SK-N-MC (cell line): Measurements from ENCODE around the gene HAVCR2.

Experiments
- DNase-seq: peaks from one replicate; pipeline ENCODE4 v3.0.0-alpha.2; 2011; ENCODE audit warnings: low read depth, low spot score
- H3K27ac ChIP-seq: fragments of 200-600 bp; sonication (generic); 2 replicates; pipeline ENCODE4 v1.5.1; 2016; ENCODE audit warnings: mixed run types
- H3K36me3 ChIP-seq: fragments of 200-600 bp; sonication (generic); 2 replicates; pipeline ENCODE4 v1.6.1; 2017; ENCODE audit warnings: antibody characterized with exemption, low read length, mixed read lengths; ENCODE audit not compliant: insufficient read depth
- H3K4me3 ChIP-seq: fragments of 200-600 bp; sonication (generic); 2 replicates; pipeline ENCODE4 v1.5.1; 2016
- H3K9ac ChIP-seq: fragments of 200-600 bp; sonication (generic); 2 replicates; pipeline ENCODE4 v1.8.0; 2017; ENCODE audit warnings: mixed run types, mixed read lengths; ENCODE audit not compliant: insufficient read length
- H3K9me3 ChIP-seq: fragments of 200-600 bp; sonication (generic); 2 replicates; pipeline ENCODE4 v1.6.1; 2017; ENCODE audit warnings: low read depth, mild to moderate bottlenecking, antibody characterized with exemption, low read length, moderate library complexity, mixed read lengths
- EZH2 ChIP-seq: fragments of 200-600 bp; sonication (generic); IDR thresholded peaks from one replicate; pipeline ENCODE4 v1.6.1; 2017; ENCODE audit warnings: antibody characterized with exemption
- FOXP2 ChIP-seq: optimal IDR thresholded peaks from 2 replicates; pipeline ENCODE3; 2011; ENCODE audit warnings: mild to moderate bottlenecking, moderate library complexity; ENCODE audit not compliant: insufficient read depth; ENCODE audit errors: extremely low read length, control extremely low read depth
- POLR2AphosphoS5 ChIP-seq: IDR thresholded peaks from 2 replicates; pipeline ENCODE4 v1.6.1; 2012; ENCODE audit warnings: mild to moderate bottlenecking, low read depth, low read length, borderline replicate concordance

The HAVCR2 gene

DNA sequence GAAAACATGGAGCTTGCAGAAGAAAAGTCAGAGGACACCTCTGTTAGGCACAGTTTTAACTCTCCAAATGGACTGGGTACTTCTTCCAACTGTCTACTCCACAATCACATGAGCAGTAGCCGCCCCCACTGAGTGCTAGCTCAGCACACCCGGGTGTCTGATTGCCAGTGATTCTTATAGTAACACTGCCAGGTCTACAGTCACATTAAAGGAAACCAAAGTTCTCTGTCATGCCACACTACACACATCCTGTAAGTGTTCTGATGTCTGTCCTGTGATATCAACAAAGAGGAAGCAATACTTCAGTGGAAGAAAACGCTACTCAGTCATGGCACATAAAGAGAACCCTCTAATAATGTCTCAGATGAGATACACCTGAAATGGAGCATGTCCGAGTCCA lies at the start of gene HAVCR2:
Gene HAVCR2 (minus strand): TSS at position 69 of the 400 bp plus-strand sequence. CDS start 61 bp downstream, at position 8.
- no peaks in the 10 kb centered on the region for H3K9me3 ChIP-seq
- no peak within 1 kb of the TSS for H3K27ac ChIP-seq
- DNase-seq, result no peak
- no peak within 1 kb of the TSS for H3K4me3 ChIP-seq
- H3K9ac ChIP-seq, result no peak within 1 kb of the TSS
- no peak for TF ChIP-seq EZH2
- TF ChIP-seq POLR2AphosphoS5, result no peak
- TF ChIP-seq FOXP2, result no peak
- H3K36me3 ChIP-seq, result no peaks in the 10 kb centered on the region

DNA sequence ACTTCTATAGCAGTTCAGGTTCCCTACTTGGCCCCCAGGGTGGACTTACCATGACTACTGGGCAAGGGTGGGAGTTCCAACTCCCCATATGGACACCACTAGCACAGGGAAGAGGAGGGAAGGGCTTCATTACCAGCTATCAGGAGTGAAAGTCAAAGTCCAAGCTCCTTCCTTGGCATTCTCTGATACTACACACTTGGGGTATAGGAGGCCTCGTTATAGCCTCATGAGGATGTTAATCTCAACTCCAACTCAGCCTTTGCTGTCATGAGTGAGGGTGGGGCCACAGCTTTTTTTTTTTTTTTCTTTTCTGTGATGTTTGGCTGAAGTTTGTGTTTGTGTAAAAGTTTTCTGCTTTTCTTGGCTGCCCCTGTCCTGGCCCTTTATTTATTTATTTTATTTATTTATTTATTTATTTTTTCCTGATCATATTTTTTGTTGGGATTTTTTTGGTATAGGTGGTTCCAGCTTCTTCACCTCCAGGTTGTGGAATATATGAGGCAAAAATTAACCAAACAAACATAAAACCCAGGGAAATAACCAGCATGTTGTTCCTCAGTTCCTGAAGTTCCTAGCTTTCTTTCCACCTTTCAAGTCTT lies 48.5 kb upstream of the HAVCR2 start:
- Histone ChIP-seq H3K36me3 (no peaks in the 10 kb centered on the region), H3K9me3 (no peaks in the 10 kb centered on the region), H3K27ac (no peak overlapping the region), H3K9ac (no peak overlapping the region), H3K4me3 (no peak overlapping the region)
- TF ChIP-seq POLR2AphosphoS5 (no peak), EZH2 (no peak), FOXP2 (no peak)
- DNase-seq, result no peak

DNA sequence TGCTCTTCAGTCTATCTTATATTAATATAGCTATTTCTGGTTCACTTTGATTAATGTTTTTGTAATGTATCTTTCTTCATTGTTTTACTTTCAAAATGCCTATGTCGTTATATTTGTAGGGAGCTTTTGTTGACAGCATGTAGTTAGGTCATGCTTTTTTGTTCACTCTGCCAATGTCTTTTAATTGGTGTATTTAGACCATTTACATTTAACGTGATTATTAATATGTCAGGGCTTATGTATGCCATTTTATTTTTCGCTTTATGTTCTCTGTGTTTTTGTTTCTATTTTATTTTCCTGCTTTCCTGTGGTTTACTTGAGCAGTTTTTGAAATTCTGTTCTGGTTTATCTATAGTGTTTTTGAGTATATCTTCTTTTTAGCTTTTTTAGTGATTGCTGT lies 46.5 kb upstream of the HAVCR2 start:
- Histone ChIP-seq H3K27ac (no peak overlapping the region), H3K9me3 (no peaks in the 10 kb centered on the region), H3K36me3 (no peaks in the 10 kb centered on the region), H3K4me3 (no peak overlapping the region), H3K9ac (no peak overlapping the region)
- no peak for TF ChIP-seq POLR2AphosphoS5
- no peak for TF ChIP-seq FOXP2
- TF ChIP-seq EZH2, result no peak
- DNase-seq, result no peak

DNA sequence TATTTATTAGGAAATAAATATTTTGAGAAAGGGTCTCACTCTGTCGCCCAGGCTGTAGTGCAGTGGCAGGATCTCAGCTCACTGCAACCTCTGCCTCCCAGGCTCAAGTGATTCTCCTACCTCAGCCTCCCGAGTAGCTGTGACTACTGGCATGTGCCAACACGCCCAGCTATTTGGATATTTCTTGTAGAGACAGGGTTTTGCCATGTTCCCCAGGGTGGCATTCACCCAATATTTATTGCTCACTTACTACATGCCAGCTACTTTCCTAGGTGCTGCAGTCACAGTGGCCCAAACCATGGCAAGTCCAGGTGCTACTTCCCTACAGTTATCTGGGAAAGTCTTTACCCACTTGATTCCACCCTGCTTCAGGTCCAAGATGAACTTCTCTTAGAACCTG lies 42.2 kb upstream of the HAVCR2 start:
- no peak for DNase-seq
- no peak overlapping the region for H3K27ac ChIP-seq
- TF ChIP-seq EZH2 (no peak), FOXP2 (no peak), POLR2AphosphoS5 (no peak)
- H3K9ac ChIP-seq, result no peak overlapping the region
- no peak overlapping the region for H3K4me3 ChIP-seq
- no peaks in the 10 kb centered on the region for H3K36me3 ChIP-seq
- H3K9me3 ChIP-seq, result no peaks in the 10 kb centered on the region

DNA sequence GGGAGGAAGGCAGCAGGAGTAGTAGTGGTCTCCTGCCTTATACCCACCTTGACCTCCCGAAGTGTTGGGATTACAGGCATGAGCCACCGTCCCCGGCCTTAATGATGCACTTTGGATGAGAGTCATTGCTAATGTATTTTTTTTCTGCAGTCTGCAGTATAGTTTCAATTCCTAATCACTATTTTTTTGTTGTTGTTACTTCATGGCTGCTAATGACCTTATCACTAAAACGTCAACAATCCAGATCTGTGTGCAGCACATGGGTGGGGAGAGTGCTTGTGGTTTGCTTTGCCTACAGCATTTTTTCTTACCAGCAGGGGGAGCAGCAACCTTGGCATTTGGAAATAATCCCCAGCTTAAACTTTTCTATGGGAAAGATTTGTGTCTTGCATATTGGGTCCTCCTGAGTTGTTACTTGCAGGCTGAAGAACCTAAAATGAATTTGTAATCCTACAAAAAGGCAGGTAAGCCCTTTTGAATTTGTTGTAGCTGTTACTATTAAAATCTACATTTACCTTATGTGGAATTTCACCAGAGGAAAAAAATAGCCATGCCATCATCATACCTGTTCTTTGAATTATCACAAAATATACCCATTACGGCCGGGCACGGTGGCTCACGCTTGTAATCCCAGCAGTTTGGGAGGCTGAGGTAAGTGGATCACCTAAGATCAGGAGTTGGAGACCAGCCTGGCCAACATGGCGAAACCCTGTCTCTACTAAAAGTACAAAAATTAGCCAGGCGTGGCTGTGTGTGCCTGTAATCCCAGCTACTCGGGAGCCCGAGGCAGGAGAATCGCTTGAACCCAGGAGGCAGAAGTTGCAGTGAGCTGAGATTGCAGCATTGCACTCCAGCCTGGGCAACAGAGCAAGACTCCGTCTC lies 40.1 kb upstream of the HAVCR2 start:
- Histone ChIP-seq H3K9me3 (no peaks in the 10 kb centered on the region), H3K27ac (no peak overlapping the region), H3K9ac (no peak overlapping the region), H3K4me3 (no peak overlapping the region), H3K36me3 (no peaks in the 10 kb centered on the region)
- no peak for DNase-seq
- no peak for TF ChIP-seq FOXP2
- no peak for TF ChIP-seq POLR2AphosphoS5
- no peak for TF ChIP-seq EZH2

DNA sequence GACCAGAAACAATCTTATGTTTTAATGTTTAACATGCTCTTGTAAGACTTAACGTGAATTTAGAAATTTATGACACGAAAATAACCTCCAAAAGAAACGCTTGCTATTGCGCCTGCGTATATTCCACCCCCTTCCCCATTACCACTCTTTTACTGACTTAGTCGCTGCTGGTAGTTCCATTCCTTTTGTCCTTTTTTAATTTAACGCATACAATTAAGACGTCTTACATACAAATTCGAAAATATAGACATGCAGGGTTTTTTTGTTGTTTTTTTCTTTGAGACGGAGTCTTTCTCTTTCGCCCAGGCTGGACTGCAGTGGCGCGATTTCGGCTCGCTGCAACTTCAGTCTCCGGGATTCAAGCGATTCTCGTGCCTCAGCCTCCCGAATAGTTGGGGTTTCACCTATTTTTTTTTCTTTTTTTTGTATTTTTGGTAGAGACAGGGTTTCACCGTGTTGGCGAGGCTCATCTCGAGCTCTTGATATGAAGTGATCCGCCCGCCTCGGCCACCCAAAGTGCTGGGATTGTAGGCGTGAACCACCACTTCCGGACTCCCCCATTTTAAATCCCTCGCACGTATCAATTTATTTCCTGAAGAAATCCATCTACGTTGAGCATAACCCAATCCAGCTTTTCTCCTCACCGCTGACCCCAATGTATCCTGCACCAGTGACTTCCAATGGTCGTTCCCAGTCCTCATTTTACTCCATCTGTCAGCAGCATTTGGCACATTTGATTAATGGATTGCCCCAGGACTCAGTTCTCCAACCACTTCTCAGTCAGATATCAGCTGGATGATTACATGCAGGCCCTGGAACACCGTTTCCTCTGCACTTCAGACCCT lies 34.5 kb upstream of the HAVCR2 start:
- Histone ChIP-seq H3K4me3 (peak overlapping the region; percentile 92), H3K27ac (peak overlapping the region; percentile 95), H3K9ac (peak overlapping the region; percentile 94), H3K36me3 (peaks cover 10% of the 10 kb centered on the region), H3K9me3 (no peaks in the 10 kb centered on the region)
- TF ChIP-seq POLR2AphosphoS5, result no peak
- TF ChIP-seq FOXP2, result no peak
- no peak for TF ChIP-seq EZH2
- DNase-seq, result no peak

DNA sequence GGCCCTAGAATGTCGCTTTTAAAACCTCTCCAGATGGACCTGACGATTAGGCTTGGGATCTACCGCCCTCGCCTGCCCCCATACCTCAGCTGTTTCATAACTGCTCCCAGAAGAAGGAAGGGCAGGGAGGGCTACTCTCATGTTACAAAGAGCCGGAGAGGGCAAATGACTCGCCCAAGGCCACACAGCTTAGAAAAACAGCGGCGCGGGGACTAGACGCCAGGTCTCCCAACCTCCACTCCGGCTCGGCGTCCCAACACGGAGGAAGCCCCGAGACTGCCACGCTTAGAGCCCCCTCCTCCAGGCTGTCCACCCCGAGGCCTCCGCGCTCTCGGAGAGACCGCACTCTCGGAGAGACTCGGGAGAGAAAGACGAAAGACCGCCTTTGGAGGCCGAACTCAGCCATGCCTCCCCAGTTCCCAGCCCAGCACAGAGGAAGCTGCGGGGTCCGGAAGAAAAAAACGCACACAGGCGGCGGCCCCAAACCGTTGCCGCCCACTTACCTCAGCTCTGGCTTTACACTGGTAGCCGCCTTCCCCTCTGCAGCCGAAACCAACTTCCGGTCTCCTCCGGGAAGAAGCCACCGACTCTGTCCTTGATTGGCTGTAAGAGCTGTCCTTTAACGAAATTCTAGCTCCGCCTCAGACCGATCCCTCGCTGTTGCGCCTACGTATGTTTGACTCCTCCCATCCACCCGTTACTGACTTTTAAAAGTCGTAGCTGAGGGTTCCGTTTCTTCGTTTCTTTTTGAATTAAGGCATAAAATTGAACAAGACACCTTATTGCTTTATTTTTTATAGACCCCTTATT lies 33.7 kb upstream of the HAVCR2 start, which contains the start of gene MED7:
Gene MED7 (minus strand): TSS at position 549 of the 810 bp plus-strand sequence. CDS start 3,434 bp downstream, outside the sequence.
- TF ChIP-seq POLR2AphosphoS5 (peak; percentile 90), EZH2 (no peak)

DNA sequence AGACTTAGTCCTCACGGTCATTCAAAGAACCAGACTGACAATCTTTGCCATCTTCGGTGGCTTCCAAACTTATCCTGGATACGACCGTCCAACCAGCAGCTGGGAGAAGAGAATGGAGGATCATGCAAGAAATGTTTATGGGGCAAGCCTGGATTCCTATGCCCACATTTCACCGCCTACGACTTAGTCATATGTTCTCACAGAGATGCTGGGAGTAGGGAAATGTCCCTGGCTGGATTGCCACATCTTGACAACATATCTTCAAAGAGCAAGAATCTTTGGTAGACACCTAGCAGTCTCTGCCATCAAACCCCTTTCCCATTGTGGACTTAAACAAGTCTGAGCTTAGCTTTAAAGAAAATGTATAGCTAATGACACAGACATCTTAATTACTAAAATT lies 28.8 kb upstream of the HAVCR2 start:
- TF ChIP-seq POLR2AphosphoS5, result no peak
- TF ChIP-seq EZH2, result no peak
- TF ChIP-seq FOXP2, result no peak
- peaks cover 23% of the 10 kb centered on the region for H3K36me3 ChIP-seq
- H3K9ac ChIP-seq, result no peak overlapping the region
- no peak overlapping the region for H3K4me3 ChIP-seq
- DNase-seq, result no peak
- H3K9me3 ChIP-seq, result no peaks in the 10 kb centered on the region
- no peak overlapping the region for H3K27ac ChIP-seq

More for the DNA sequence above, 33.7 kb upstream of the HAVCR2 start, which contains the start of gene MED7:
- Histone ChIP-seq H3K9me3 (no peaks in the 10 kb centered on the region), H3K27ac (peak within 1 kb of the TSS; percentile 95), H3K4me3 (peak within 1 kb of the TSS; percentile 92), H3K9ac (peak within 1 kb of the TSS; percentile 94), H3K36me3 (peaks cover 18% of the 10 kb centered on the region)
- peak; percentile 98 for DNase-seq
